OCI-LY1 (cell line): ENCODE data around the gene PRKCZ.

ENCODE experiments used
- H2AFZ ChIP-seq: fragments of 200-600 bp; sonication (generic), shearing (Covaris generic); 2 replicates; pipeline ENCODE4 v1.6.0; 2014; ENCODE audit warnings: antibody characterized with exemption, mild to moderate bottlenecking, low read length
- H3F3A ChIP-seq: fragments of 200-600 bp; sonication (generic), shearing (Covaris generic); 2 replicates; pipeline ENCODE4 v1.6.0; 2014; ENCODE audit warnings: mild to moderate bottlenecking, antibody characterized with exemption, low read length, moderate library complexity; ENCODE audit not compliant: insufficient read depth
- H3K27ac ChIP-seq: fragments of 200-600 bp; sonication (generic); 2 replicates; pipeline ENCODE4 v1.5.1; 2014; ENCODE audit warnings: low read length, mixed run types, mild to moderate bottlenecking, low read depth; ENCODE audit not compliant: poor library complexity, severe bottlenecking
- H3K27me3 ChIP-seq: fragments of 200-600 bp; sonication (generic); 2 replicates; pipeline ENCODE4 v1.6.0; 2014; ENCODE audit warnings: antibody characterized with exemption, mild to moderate bottlenecking, low read length, moderate library complexity; ENCODE audit not compliant: insufficient read depth
- H3K36me3 ChIP-seq: fragments of 200-600 bp; sonication (generic); 2 replicates; pipeline ENCODE4 v1.6.1; 2014; ENCODE audit warnings: mild to moderate bottlenecking, antibody characterized with exemption, low read length, moderate library complexity, mixed read lengths; ENCODE audit not compliant: insufficient read depth
- H3K4me1 ChIP-seq: fragments of 200-600 bp; sonication (generic); 2 replicates; pipeline ENCODE4 v1.5.1; 2014; ENCODE audit warnings: mild to moderate bottlenecking, low read length, moderate library complexity; ENCODE audit not compliant: insufficient read depth, severe bottlenecking
- H3K4me2 ChIP-seq: fragments of 200-600 bp; sonication (generic), shearing (Covaris generic); 2 replicates; pipeline ENCODE4 v1.6.1; 2014; ENCODE audit warnings: low read length
- H3K4me3 ChIP-seq: fragments of 200-600 bp; sonication (generic); 2 replicates; pipeline ENCODE4 v1.5.1; 2014; ENCODE audit warnings: low read length, low read depth, mild to moderate bottlenecking, mixed read lengths; ENCODE audit not compliant: poor library complexity, severe bottlenecking
- H3K79me2 ChIP-seq: fragments of 200-600 bp; shearing (Covaris generic); 2 replicates; pipeline ENCODE4 v1.6.1; 2016; ENCODE audit warnings: mixed run types, low read length, mixed read lengths; ENCODE audit not compliant: insufficient read depth
- H3K9ac ChIP-seq: fragments of 200-600 bp; sonication (generic), shearing (Covaris generic); 2 replicates; pipeline ENCODE4 v1.6.1; 2014; ENCODE audit warnings: mild to moderate bottlenecking, low read length, mixed read lengths
- H3K9me2 ChIP-seq: fragments of 200-600 bp; sonication (generic), shearing (Covaris generic); 2 replicates; pipeline ENCODE4 v1.6.1; 2014; ENCODE audit warnings: low read depth, mild to moderate bottlenecking, low read length, mixed read lengths
- H3K9me3 ChIP-seq: fragments of 200-600 bp; shearing (Covaris generic); 2 replicates; pipeline ENCODE4 v1.6.1; 2014; ENCODE audit warnings: low read length, mixed read lengths
- H4K20me1 ChIP-seq: fragments of 200-600 bp; sonication (generic), shearing (Covaris generic); 2 replicates; pipeline ENCODE4 v1.6.0; 2016; ENCODE audit warnings: mild to moderate bottlenecking, low read length; ENCODE audit not compliant: insufficient read depth
- CTCF ChIP-seq: fragments of 200-600 bp; sonication (generic), shearing (Covaris generic); IDR thresholded peaks from 2 replicates; pipeline ENCODE4 v1.5.1; 2017; ENCODE audit warnings: mild to moderate bottlenecking, antibody characterized with exemption, low read length, moderate library complexity, mixed read lengths
- EZH2 ChIP-seq: fragments of 200-600 bp; sonication (generic), shearing (Covaris generic); IDR thresholded peaks from 2 replicates; pipeline ENCODE4 v1.8.0; 2017; ENCODE audit warnings: borderline replicate concordance, mixed run types, mild to moderate bottlenecking, antibody characterized with exemption, low read length, moderate library complexity, mixed read lengths

PRKCZ gene

GRCh38 chr1:2009101-2010053, 40.8 kb upstream of the PRKCZ start:
- H2AFZ ChIP-seq: no peak overlapping the region

DNA sequence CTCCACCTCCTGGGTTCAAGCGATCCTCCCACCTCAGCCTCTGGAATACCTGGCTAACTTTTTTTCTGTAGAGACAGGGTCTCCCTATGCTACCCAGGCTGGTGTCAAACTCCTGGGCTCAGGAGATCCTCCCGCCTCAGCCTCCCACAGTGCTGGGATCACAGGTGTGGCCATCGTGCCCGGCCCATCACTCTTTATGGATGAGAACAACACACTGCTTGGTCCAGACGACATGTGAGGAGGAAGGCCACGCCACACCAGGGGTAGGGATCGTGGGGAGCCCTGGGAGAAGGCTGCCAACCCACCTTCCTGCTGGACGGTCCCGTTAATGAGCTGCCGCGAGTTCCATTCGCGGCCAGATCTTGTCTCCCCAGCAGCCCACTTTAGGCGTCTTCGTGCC, 36.0 kb upstream of the PRKCZ start:
- no peak overlapping the region for H3K27ac ChIP-seq
- no peak overlapping the region for H2AFZ ChIP-seq
- H3K27me3 ChIP-seq: no peaks in the 10 kb centered on the region; the same call in 1 of the 2 replicates

More at GRCh38 chr1:2009101-2010053, 40.8 kb upstream of the PRKCZ start:
- H3K9ac ChIP-seq: no peak overlapping the region
- no peaks in the 10 kb centered on the region for H3K9me3 ChIP-seq
- no peaks in the 10 kb centered on the region for H4K20me1 ChIP-seq
- no peaks in the 10 kb centered on the region for H3K9me2 ChIP-seq
- H3F3A ChIP-seq: no peaks in the 10 kb centered on the region
- no peak overlapping the region for H3K27ac ChIP-seq
- H3K36me3 ChIP-seq: no peaks in the 10 kb centered on the region
- TF ChIP-seq EZH2 (no peak), CTCF (no peak)
- no peak overlapping the region for H3K4me2 ChIP-seq
- H3K79me2 ChIP-seq: no peaks in the 10 kb centered on the region
- H3K4me3 ChIP-seq: no peak overlapping the region
- H3K27me3 ChIP-seq: no peaks in the 10 kb centered on the region
- H3K4me1 ChIP-seq: no peaks in the 10 kb centered on the region

More for the DNA sequence above, 36.0 kb upstream of the PRKCZ start:
- Histone ChIP-seq H3K9me3 (no peaks in the 10 kb centered on the region), H3K9me2 (no peaks in the 10 kb centered on the region), H3K79me2 (no peaks in the 10 kb centered on the region), H3K4me2 (no peak overlapping the region), H3K36me3 (no peaks in the 10 kb centered on the region), H4K20me1 (no peaks in the 10 kb centered on the region), H3K9ac (no peak overlapping the region), H3F3A (no peaks in the 10 kb centered on the region), H3K4me1 (no peaks in the 10 kb centered on the region), H3K4me3 (no peak overlapping the region)
- no peak for TF ChIP-seq CTCF
- TF ChIP-seq EZH2: no peak
